Stimulated activated CD4-positive, alpha-beta T cell treated with anti-CD3 and anti-CD28 coated beads, Interleukin-12 subunit alpha, Interleukin-12 subunit beta, amount 100 ng/mL, for 24 hours (primary cell): ENCODE results near the gene CREB3.
A peak's percentile ranks its signal among the peaks of the same experiment; 100 is the strongest.

Source experiments
- DNase-seq, 2 experiments: peaks; one replicate each; pipeline ENCODE4 v3.0.0-alpha.2; 2020; ENCODE audit warnings: low read depth in 2 of 2

Gene CREB3

DNA sequence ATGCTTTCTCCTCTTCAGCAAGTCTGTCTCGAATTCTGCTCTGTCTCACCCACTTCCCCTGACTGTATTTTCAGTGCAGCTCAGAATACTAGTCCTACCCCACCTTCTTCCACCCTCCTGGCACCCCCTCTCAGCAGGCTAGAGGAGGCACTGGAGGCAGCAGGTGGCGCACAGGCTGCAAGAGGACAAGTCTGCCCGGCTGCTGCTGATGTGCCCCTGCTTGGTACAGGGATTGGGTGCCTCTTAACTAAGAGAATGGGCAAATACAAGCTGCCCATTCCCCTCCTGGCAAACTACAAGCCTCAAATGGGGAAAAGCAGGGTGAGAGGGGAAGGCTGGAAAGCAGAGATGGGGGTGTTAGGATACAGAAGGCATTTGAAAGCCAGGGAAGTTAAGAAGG is 5.5 kb upstream of the CREB3 start:
- DNase-seq: no peak

DNA sequence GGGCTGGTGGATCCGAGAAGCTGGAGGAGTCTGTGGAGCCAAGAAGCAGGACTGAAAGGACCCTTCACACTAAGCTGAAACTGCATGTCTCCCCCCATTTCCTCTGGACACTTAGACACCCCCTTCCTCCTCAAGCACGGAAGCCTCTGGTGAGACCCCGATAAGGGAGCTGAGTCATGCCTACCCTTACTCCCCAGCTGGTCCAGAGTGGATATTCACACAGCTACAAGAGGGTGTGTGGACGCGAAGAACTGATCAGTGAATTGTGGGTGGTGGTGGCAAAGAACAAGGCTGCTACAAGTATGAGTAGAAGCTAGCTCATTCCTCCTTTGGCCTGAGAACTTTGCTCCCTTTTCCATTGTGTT is 4.8 kb upstream of the CREB3 start:
- no peak for DNase-seq

DNA sequence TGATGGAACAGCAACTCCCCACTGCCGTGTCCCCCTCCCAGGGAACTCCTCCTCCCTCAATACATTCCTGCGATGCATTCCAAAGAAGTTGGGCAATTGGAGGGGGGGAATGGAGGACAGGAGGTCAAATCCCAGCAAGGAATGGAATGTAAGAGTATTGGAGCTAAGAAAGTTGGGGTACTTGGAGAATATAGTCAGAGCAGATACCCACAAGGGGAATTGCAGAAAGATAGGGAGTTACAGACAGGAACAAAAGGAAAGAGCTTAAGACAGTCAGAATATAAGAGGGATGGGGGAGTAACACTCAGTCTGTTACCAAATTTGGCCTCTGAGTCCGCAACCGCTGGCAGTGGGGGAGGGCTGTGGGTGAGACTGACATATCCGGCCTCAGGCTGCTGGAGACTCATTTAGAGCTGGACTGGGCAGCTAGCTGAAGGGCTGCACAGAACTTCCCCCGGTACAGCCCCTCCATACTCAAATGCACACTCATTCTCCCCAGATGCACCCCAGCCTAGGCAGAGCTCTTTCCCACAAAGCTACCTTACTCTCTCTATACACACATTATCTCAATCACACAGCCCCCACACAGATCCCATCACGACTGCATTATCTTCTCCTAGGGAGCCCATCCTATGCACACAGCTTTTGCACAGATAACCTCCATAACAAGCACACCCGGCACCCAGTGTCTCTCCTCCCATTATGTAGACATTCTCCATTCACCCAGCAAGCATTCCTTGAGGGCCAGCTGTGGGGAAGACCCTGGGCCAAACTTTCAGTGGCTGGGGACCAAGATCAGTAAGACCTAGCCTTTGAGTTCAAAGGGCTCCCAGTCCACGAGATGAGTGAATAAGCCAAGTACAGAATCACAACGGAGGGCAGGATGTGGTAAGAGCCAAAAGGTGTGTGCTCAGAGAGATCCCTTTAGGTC is 4.2 kb upstream of the CREB3 start:
- peak in 1 of 2 experiments; percentile 35 for DNase-seq

DNA sequence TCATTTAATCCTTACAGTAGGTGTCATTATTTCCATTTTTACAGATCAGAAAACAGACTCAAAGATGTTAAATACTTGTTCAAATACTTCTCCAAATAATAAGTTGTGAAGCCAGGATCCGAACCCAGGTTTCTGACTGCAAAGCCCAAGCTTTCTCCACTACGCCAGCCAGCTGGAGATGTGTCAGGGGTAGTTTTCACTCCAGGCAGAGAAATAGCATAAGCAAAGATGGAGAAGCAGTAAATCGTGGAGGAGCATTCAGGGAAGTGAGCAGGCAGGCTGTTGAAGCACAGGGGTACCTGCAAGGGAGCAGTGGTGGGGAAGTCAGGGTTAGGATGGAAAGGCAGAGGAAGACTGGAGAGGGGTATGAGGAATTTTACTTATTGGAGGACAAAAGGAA is 3.4 kb upstream of the CREB3 start:
- DNase-seq: no peak

DNA sequence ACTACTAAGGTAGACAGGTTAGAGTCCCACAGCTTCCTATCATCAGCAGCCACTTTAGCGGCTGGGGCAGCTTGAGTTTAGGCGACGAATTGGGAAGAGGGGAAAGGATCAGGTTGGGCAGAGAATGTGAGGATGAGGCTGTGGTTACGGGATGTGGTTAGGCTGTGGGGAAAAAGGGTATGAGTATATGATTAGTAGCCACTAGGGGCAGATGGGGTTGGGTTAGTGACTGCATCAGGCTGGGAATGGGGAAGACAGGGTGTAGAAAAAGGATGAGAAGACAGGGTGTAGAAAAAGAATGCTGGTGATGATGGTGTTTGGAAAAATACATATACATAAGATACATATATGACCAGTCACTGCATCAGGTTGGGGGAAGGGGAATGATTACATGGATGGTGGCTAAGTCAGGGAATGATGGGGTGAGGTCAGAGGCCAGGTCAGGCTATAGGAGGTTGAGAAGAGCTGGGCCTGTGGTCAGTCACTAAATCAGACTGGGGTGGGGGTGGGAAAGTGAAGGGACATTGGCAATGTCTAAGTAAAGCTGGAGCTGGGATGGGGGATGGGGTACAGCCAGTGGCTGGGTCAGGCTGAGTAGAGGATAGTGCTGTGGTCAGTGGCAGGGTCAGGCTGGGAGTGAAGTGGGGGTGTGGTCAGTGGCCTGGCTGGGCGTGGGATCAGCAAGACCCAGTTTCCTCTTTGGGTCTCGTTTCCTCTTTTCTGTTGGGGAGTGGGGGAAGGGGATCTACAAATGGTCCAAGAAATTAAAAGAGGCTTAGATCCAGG is 2.6 kb upstream of the CREB3 start:
- DNase-seq: peak in 1 of 2 experiments; percentile 18

DNA sequence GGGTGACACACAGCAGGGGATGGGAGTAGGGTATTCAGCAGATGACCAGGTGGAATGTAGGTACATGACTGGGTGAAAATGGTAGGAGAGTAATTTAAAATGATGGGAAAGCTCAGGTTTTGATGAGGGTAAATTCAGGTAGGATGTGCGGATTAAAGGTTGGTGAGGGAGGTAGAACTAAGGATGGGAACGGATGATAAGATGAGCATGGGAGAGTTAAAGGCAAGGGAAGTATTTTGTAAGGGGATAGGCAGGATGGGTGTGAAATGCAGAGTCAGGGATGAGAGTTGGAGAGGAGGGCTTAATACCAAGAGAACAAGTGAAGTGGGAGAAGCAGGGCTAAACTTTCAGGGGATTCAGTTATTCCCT is 2.0 kb upstream of the CREB3 start:
- no peak for DNase-seq

DNA sequence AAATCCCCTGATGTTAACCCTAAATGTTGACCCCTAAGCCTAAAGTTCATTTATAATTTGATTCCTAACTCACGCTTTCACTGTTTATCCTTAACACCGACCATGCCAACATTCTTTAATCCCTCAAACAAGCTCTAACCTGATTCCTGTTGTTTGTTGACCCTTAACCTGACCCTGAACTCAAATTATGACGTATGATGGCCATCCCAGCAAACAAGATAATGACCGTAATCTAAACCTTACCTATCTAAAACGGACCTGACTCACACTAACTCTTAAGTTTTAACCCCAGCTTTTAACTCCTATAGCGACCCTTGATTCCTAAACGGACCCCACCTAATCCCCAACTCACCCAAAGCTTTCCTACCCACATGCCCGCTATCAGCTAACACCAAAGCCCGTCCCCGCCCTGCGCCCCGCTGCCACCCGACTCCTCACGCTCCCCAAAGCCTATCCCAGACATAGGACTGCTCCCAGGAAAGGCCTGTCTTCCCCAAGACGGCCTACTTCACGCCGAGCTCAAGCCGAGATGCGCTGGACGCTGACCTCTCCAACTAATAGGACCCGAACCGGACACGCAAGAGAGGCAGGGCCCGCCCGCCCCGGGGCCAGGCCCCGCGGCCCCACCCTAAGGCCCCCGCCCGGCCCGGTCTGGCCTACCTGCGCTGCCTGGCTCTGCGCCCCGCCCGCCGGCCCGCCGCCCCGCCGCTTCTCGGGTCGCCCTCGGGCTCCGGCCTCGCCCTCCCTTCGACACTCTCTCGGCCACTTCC is 866 bp upstream of the CREB3 start:
- DNase-seq: peak in 1 of 2 experiments; percentile 26

DNA sequence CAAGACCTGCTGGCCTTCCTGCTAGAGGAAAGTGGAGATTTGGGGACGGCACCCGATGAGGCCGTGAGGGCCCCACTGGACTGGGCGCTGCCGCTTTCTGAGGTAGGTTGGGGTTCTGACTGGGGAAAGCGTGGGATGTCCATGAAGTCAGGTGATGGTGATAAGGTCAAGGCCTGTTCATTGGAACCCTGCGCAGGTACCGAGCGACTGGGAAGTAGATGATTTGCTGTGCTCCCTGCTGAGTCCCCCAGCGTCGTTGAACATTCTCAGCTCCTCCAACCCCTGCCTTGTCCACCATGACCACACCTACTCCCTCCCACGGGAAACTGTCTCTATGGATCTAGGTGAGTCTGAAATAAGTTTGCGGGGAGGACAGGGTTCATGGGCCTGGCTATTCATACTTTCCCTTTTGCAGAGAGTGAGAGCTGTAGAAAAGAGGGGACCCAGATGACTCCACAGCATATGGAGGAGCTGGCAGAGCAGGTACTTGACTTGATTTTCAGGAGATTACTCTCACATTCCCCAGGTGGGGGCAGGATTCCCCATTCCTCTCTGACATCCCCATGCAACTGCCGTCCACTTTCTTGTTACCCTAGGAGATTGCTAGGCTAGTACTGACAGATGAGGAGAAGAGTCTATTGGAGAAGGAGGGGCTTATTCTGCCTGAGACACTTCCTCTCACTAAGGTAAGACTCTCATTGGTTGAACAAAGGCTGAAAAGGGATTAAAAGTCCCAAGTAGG is 505 bp downstream of the CREB3 start:
- no peak for DNase-seq

DNA sequence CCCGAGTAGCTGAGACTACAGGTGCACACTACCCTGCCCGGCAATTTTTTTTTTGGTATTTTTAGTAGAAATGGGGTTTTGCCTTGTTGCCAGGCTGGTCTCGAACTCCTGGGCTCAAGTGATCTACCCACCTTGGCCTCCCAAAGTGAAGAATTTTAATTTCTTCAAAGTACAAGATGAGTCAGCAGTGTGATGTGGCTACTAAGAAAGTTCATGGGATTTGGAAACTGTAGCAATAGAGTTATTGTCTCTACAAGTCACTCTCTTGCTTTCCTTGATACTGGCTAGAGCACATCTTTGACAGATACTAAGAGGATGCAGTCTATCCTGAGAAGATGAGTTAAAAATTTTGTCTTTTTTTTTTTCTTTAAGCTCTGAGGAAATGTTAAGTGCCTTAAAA is 1.6 kb downstream of the CREB3 start:
- no peak for DNase-seq

DNA sequence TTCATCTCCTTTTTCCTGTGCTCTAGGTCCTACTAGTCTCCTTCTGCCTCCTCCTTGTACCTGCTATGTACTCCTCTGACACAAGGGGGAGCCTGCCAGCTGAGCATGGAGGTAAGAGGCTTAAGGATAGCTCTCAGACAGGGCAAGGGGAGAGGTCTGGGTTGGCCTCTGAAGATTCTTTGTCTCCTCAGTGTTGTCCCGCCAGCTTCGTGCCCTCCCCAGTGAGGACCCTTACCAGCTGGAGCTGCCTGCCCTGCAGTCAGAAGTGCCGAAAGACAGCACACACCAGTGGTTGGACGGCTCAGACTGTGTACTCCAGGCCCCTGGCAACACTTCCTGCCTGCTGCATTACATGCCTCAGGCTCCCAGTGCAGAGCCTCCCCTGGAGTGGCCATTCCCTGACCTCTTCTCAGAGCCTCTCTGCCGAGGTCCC is 3.8 kb downstream of the CREB3 start:
- peak; percentile 25 to 44 for DNase-seq

DNA sequence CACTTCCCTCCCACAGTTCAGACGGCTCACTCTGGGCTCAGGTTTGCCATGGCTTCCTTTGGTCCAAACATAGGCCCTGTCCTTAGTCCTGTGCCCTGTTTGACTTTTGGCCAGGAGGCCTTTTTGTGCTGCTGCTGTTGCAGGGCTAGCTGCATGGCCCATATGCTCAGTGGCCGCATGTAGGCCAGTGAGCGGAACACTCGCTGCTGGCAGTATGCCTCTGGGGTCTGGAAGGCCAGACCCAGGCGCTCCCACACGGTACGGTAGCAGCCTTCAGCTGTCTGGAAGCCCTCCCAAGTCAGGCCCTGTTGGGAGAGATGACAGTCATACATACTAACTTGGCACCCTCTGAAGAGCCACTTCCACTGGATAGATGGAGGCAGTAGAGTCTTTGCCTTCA is 4.7 kb downstream of the CREB3 start:
- DNase-seq: no peak

DNA sequence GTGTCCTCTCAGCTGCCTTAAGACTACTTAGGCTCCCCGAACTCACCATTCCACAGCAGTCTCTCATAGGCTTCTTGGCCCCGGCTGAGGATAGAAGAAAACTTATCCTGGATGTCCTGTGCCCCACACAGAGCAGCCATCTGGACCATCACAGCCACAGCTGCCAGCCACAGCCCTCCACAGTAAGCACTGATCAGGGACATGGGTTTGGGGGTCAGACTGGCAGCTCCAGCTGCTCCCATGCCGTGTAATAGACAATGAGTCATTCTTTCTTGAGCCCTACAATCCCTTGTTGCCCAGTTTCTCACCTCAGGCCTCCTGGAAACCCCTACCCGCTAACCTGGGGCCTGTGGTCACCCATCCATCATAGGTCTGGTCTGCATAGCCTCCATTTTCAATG is 5.7 kb downstream of the CREB3 start:
- no peak for DNase-seq

DNA sequence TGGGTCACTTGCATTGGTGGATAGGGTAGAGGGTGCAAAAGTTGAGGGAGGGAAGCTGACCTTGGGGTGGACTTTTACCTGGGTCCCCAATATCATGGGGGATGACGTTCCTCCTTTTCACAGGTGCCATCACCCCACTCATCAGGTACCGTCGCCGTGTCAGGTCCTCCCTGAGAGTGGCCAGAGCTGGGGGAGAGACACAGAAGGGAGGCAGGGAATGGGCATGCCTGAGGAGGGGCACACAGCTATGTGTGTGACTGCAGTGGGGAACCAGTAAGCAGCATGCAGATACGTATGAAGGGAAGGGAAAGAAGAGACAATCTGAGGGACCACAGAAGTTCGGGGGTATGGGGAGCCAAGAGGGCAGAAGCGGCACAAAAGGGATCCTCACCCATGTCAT is 6.5 kb downstream of the CREB3 start:
- DNase-seq: no peak

DNA sequence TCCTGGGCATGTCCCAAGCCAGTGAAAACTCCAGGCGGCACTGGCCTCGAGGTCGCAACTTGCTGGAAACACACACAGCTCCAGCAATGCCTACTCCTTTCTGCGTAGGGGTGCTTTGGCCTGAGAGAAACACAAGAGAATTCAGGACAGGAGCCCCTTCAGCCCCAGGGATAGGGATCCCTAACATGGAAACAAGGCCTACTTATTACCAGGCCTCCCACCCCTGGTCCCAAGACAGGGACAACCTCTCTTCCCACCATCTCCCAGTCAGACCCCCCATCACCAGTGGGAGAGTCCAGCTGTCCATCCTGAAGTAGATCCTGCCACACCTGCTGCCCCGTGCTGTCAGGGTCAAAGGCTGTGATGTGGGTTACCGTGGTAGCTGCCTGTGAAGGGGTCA is 7.8 kb downstream of the CREB3 start:
- no peak for DNase-seq

DNA sequence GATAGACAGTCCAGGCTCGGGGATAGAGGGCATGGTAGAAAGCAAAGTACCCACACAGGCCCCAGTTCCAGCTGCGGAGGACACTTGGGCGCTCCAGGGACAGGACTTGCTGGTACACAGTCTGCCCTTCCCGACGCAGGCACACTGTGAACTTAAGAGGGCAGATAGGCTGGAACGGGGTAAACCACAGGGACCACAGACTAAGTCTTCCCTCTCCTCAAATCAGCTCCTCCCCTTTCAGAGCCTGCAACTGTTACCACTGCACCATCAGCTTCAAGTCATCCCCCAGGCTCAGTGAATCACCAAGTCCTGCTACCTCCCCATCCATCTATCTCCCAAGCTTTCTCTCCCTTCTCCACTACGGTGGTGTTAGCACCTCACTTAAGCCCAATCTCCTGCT is 9.3 kb downstream of the CREB3 start:
- no peak for DNase-seq

DNA sequence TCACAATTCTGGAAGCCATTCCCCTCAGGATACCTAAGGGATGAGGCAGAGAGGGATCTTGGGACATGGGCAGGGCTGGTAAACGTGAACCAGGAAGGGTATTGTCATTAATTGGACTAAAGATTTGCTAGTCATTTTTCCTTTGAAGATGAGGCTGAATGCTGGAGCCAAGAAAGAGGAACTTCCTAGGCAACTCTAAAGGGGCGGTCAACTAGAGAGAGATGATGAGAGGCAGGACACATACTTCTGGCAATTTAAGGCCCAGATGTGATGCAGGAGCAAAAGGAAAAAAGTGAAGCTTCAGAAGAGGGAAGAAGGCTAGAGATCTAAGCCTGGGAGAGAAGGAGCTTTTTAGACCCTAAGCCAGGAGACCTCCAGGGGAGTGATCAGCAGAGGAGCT is 11.0 kb downstream of the CREB3 start:
- DNase-seq: no peak

DNA sequence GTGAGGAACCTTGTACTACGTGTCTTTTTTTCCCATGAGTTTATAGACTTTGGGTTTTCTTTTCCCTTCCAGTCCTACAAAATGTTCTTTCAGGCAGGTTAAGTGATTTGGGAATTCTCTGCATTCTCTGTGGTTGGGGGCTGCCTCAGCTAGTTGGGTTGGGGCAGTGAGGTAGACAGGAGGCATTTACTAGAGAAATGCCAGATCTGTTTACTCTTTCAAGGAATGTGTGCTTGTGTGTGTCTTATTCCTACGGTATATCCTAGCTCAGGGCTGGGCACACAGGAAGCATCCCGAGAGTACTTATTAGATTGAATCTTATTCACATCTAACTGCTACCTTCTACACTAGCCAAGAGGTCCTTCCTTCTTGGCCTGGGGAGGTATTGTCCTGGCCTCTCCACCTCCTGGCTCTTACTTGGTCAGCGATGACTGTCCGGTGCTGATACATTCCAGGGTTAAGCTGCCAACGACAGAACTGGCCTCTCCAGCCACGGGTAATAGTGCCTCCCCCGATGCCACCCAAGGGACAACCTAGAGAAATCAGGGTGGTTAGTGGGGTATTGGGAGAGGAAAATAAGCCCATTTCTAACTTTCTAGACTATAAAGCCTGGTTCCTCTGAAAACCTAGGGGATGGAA is 11.5 kb downstream of the CREB3 start:
- no peak for DNase-seq

DNA sequence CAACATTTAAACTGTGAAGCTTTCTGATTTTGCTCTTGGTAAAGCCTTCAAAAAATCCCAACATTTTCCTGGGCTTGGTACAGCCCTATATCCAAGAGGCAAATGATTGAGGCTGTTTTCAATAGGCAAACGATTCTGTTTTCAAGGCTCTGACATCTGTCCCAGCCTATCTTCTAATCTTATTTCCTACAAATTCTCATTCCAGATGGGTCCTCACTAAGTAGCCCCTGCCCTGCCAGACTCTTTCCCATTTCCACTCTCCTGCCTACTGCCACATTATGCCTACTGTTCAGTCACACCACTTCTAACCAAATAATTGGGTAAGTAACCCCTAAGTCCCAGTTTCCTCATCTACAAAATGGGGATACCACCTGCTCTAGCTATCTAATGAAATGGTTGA is 13.1 kb downstream of the CREB3 start:
- no peak for DNase-seq

DNA sequence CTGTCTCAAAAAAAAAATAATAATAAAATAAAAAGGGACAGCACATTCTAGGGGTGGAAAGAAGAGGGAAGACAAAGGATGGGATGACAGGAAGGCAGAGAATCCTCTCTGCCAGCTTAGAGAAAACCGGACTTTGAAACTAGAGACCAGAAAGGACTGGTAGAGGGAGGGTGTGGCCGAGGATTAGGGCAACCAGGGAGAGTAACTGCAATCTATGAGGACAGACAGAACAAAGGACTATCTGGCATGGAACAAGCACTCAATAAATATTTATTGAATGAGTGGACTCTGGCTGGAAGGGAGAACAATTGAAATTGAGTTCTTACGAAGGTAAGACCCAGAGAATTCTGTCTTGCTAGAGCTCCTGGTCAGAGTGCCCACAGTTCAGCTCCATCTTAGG is 14.1 kb downstream of the CREB3 start:
- DNase-seq: no peak

DNA sequence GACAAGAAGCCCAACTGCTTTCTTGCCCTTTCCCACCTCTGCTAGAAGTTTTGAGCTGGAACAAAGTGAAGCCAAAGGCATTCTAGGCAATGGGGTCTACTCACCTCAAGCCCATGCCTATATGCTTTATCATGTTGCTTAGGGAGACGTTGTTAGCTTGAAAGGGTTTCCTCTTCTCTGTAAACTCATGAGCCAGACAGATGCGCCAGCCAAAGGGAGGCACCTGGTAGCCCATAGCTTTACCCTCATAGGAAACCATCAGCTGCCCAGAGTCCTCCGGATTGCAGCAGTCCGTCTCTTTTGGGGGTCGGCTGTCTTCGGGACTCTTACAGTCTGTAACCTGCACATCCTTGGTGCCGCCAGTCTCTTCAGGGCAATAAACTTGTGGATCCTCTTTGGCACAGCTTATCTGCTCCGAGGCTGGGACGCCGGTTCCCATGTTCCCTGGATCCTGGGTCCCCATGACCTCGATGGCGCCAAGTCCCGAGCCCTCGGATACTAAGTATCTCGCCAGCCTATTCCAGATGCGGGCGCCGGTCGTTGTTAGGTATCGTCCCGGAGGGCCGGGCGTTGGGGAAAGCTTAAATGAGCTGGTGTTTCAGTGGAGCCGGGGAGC is 15.9 kb downstream of the CREB3 start:
- DNase-seq: no peak
